DOHH2 (cell line): ENCODE results near the gene YTHDF2.
A peak's percentile ranks its signal among the peaks of the same experiment; 100 is the strongest.
"Not testable (repeated sequence)": the region's sequence is repeated elsewhere in the genome, so short reads cannot be mapped to it uniquely, and the experiment has no call there.

ENCODE experiments used
- H3F3A ChIP-seq: fragments of 200-600 bp; sonication (generic), shearing (Covaris generic); 2 replicates; pipeline ENCODE4 v1.6.0; 2016; ENCODE audit warnings: antibody characterized with exemption, mild to moderate bottlenecking; ENCODE audit not compliant: control insufficient read depth, insufficient read depth
- H3K27ac ChIP-seq: fragments of 200-600 bp; sonication (generic); 2 replicates; pipeline ENCODE4 v1.5.1; 2014; ENCODE audit warnings: low read depth, mild to moderate bottlenecking, low read length, moderate library complexity
- H3K27me3 ChIP-seq: fragments of 200-600 bp; sonication (generic); 2 replicates; pipeline ENCODE4 v1.6.1; 2014; ENCODE audit warnings: mild to moderate bottlenecking, low read length, mixed read lengths; ENCODE audit not compliant: control insufficient read depth
- H3K36me3 ChIP-seq: fragments of 200-600 bp; sonication (generic); 2 replicates; pipeline ENCODE4 v1.6.1; 2014; ENCODE audit warnings: mild to moderate bottlenecking, low read length, moderate library complexity, mixed read lengths; ENCODE audit not compliant: control insufficient read depth
- H3K4me1 ChIP-seq: fragments of 200-600 bp; sonication (generic); 2 replicates; pipeline ENCODE4 v1.6.1; 2014; ENCODE audit warnings: mild to moderate bottlenecking, low read length, mixed read lengths; ENCODE audit not compliant: control insufficient read depth
- H3K4me2 ChIP-seq: fragments of 200-600 bp; sonication (generic); 2 replicates; pipeline ENCODE4 v1.6.0; 2014; ENCODE audit warnings: mild to moderate bottlenecking, low read length, moderate library complexity
- H3K4me3 ChIP-seq: fragments of 200-600 bp; sonication (generic); 2 replicates; pipeline ENCODE4 v1.5.1; 2014; ENCODE audit warnings: mild to moderate bottlenecking, low read length, mixed read lengths
- H3K79me2 ChIP-seq: fragments of 200-600 bp; sonication (generic); 2 replicates; pipeline ENCODE4 v1.6.1; 2014; ENCODE audit warnings: mild to moderate bottlenecking, low read length, mixed read lengths; ENCODE audit not compliant: control insufficient read depth
- H3K9me2 ChIP-seq: fragments of 200-600 bp; sonication (generic); replicated peaks from 2 replicates; pipeline ENCODE4 v1.6.1; 2014; ENCODE audit warnings: mild to moderate bottlenecking, low read length, mixed read lengths; ENCODE audit not compliant: control insufficient read depth
- H3K9me3 ChIP-seq: fragments of 200-600 bp; sonication (generic); 2 replicates; pipeline ENCODE4 v1.6.1; 2014; ENCODE audit warnings: antibody characterized with exemption, low read length, mixed read lengths; ENCODE audit not compliant: control insufficient read depth, insufficient read depth
- H4K20me1 ChIP-seq: fragments of 200-600 bp; sonication (generic); 2 replicates; pipeline ENCODE4 v1.6.0; 2014; ENCODE audit warnings: low read depth, mild to moderate bottlenecking, antibody characterized with exemption, low read length, moderate library complexity; ENCODE audit not compliant: control insufficient read depth, insufficient read depth
- EZH2phosphoT487 ChIP-seq: fragments of 200-600 bp; sonication (generic); IDR thresholded peaks from 2 replicates; pipeline ENCODE4 v1.6.1; 2017; ENCODE audit warnings: borderline replicate concordance, mild to moderate bottlenecking, antibody characterized with exemption, low read length, moderate library complexity, mixed read lengths
- TF ChIP-seq, protein P1 (sequence below): fragments of 200-600 bp; sonication (generic); IDR thresholded peaks from one replicate; pipeline ENCODE4 v1.5.1; 2014; ENCODE audit warnings: antibody characterized with exemption, mild to moderate bottlenecking, low read depth, low read length; ENCODE audit not compliant: poor library complexity, severe bottlenecking

The YTHDF2 gene

GRCh38 chr1:28736450-28737306, at the start of gene YTHDF2:
TSS of gene YTHDF2 (plus strand) at chr1:28736940. CDS start at chr1:28737121, 181 bp downstream.
- peaks cover 56% of the 10 kb centered on the region for H3K79me2 ChIP-seq
- no peaks in the 10 kb centered on the region for H3K27me3 ChIP-seq
- H3K4me1 ChIP-seq: peaks cover 47% of the 10 kb centered on the region
- no peak for TF ChIP-seq EZH2phosphoT487
- TF ChIP-seq, protein P1, sequence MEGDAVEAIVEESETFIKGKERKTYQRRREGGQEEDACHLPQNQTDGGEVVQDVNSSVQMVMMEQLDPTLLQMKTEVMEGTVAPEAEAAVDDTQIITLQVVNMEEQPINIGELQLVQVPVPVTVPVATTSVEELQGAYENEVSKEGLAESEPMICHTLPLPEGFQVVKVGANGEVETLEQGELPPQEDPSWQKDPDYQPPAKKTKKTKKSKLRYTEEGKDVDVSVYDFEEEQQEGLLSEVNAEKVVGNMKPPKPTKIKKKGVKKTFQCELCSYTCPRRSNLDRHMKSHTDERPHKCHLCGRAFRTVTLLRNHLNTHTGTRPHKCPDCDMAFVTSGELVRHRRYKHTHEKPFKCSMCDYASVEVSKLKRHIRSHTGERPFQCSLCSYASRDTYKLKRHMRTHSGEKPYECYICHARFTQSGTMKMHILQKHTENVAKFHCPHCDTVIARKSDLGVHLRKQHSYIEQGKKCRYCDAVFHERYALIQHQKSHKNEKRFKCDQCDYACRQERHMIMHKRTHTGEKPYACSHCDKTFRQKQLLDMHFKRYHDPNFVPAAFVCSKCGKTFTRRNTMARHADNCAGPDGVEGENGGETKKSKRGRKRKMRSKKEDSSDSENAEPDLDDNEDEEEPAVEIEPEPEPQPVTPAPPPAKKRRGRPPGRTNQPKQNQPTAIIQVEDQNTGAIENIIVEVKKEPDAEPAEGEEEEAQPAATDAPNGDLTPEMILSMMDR: peak; percentile 92
- H3K4me2 ChIP-seq: peak within 1 kb of the TSS; percentile 96
- H3K9me3 ChIP-seq: no peaks in the 10 kb centered on the region
- peak within 1 kb of the TSS; percentile 76 for H3K27ac ChIP-seq
- H3F3A ChIP-seq: peaks cover 14% of the 10 kb centered on the region
- H4K20me1 ChIP-seq: peaks cover 25% of the 10 kb centered on the region
- H3K36me3 ChIP-seq: peaks cover 46% of the 10 kb centered on the region
- no peaks in the 10 kb centered on the region for H3K9me2 ChIP-seq
- peak within 1 kb of the TSS; percentile 87 for H3K4me3 ChIP-seq

DNA sequence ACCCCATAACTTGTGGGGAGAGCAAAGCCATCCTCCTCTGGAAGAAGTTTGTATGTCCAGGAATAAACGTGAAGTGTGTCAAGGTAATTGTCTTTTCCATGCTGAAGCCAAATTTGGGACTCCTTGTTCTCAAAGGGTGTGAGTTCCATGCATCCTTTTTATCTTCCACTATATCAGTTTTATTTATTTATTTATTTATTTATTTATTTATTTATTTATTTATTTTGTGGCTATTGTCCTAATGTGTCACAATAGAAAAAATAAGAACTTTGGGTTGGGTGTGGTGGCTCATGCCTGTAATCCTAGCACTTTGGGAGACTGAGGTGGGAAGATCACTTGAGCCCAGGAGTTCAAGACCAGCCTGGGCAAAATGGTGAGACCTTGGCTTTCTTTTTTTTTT, 45.1 kb upstream of the YTHDF2 start:
- not testable (repeated sequence) for H3K4me2 ChIP-seq, H3K9me3 ChIP-seq, H3F3A ChIP-seq, H3K4me3 ChIP-seq, H3K27me3 ChIP-seq, H3K9me2 ChIP-seq, H3K4me1 ChIP-seq, H4K20me1 ChIP-seq, H3K27ac ChIP-seq, H3K79me2 ChIP-seq
- peaks cover 36% of the 10 kb centered on the region for H3K36me3 ChIP-seq

DNA sequence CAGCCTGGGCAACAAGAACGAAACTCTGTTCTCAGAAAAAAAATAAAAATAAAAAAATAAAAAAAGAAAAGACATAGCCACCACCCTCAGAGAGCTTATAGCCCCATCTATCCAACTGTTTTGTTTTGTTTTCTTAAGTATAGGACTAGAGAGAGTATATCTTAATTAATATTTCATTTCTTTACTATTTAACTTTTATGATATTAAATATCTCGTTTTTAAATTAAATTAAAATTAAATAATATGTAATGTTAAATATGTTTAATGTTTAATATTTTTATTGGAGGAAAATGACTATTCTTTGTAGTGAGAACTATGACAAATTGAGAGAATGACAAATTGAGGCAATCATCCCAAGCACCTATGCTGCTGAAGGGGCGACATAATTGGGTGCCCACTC, 33.1 kb upstream of the YTHDF2 start:
- H3F3A ChIP-seq: no peaks in the 10 kb centered on the region
- H3K27me3 ChIP-seq: no peaks in the 10 kb centered on the region
- no peaks in the 10 kb centered on the region for H3K79me2 ChIP-seq
- no peak overlapping the region for H3K27ac ChIP-seq
- H3K4me3 ChIP-seq: no peak overlapping the region
- H3K9me2 ChIP-seq: no peaks in the 10 kb centered on the region
- H3K4me2 ChIP-seq: no peak overlapping the region
- no peaks in the 10 kb centered on the region for H3K9me3 ChIP-seq
- H4K20me1 ChIP-seq: no peaks in the 10 kb centered on the region
- TF ChIP-seq, protein P1: no peak
- TF ChIP-seq EZH2phosphoT487: no peak
- no peaks in the 10 kb centered on the region for H3K4me1 ChIP-seq
- peaks cover 44% of the 10 kb centered on the region for H3K36me3 ChIP-seq

GRCh38 chr1:28716336-28716735, 20.4 kb upstream of the YTHDF2 start:
- no peaks in the 10 kb centered on the region for H3K79me2 ChIP-seq
- no peak overlapping the region for H3K27ac ChIP-seq
- H3K4me3 ChIP-seq: no peak overlapping the region
- peaks cover 32% of the 10 kb centered on the region for H3K36me3 ChIP-seq
- H3F3A ChIP-seq: no peaks in the 10 kb centered on the region
- no peaks in the 10 kb centered on the region for H4K20me1 ChIP-seq
- H3K4me2 ChIP-seq: no peak overlapping the region
- H3K4me1 ChIP-seq: no peaks in the 10 kb centered on the region
- H3K9me3 ChIP-seq: no peaks in the 10 kb centered on the region
- no peaks in the 10 kb centered on the region for H3K9me2 ChIP-seq
- no peaks in the 10 kb centered on the region for H3K27me3 ChIP-seq
- no peak for TF ChIP-seq EZH2phosphoT487
- TF ChIP-seq, protein P1: no peak
